HepG2 (cell line): ENCODE data around the gene VGLL4. TPM values are rescaled to one million over a fixed set of nuclear protein-coding genes. Genes with fewer than 3 reads are reported as not detected.

Experiments used
- ARNT ChIP-seq: fragments of 450-650 bp; IDR thresholded peaks from 2 replicates; pipeline ENCODE4 v1.6.1; 2017
- ELF3 ChIP-seq: IDR thresholded peaks from 2 replicates; pipeline ENCODE4 v1.6.1; 2016; ENCODE audit warnings: missing genetic modification reagents, missing compliant biosample characterization
- FIP1L1 ChIP-seq: fragments of 200-400 bp; formaldehyde crosslinking; IDR thresholded peaks from 2 replicates; pipeline ENCODE4 v1.6.1; 2018; ENCODE audit warnings: low read depth, mild to moderate bottlenecking, low read length, moderate library complexity, borderline replicate concordance; ENCODE audit not compliant: insufficient read depth
- KLF9 ChIP-seq: IDR thresholded peaks from 2 replicates; pipeline ENCODE4 v1.6.1; 2016; ENCODE audit warnings: low read depth
- MYC ChIP-seq: sonication (generic); formaldehyde crosslinking; IDR thresholded peaks from 2 replicates; pipeline ENCODE4 v1.9.0; 2021; ENCODE audit warnings: missing genetic modification reagents, borderline replicate concordance
- NR2F1 ChIP-seq, 2 experiments: fragments of 450-650 bp in 1 of 2; formaldehyde crosslinking in 1 of 2; IDR thresholded peaks; 2 replicates each; pipeline versions ENCODE4 v1.5.0 to v1.6.1; 2016 to 2020; ENCODE audit warnings: mild to moderate bottlenecking in 1 of 2, missing compliant biosample characterization in 1 of 2, missing genetic modification reagents in 1 of 2, moderate library complexity in 1 of 2
- POLR2A ChIP-seq, 2 experiments: IDR thresholded peaks; 2 replicates each; pipeline ENCODE4 v1.6.1; 2011; ENCODE audit warnings: low read depth in 2 of 2, low read length in 2 of 2, mild to moderate bottlenecking in 1 of 2, moderate library complexity in 1 of 2; ENCODE audit not compliant: insufficient read depth in 1 of 2
- SETDB1 ChIP-seq: sonication (generic); formaldehyde crosslinking; IDR thresholded peaks from 2 replicates; pipeline ENCODE4 v1.5.1; 2020; ENCODE audit warnings: missing genetic modification reagents, mild to moderate bottlenecking, borderline replicate concordance
- TARDBP ChIP-seq: sonication (generic); formaldehyde crosslinking; IDR thresholded peaks from 2 replicates; pipeline ENCODE4 v1.8.0; 2022; ENCODE audit warnings: mild to moderate bottlenecking, missing genetic modification reagents
- TCF7 ChIP-seq: sonication (generic); IDR thresholded peaks from 2 replicates; pipeline ENCODE4 v1.6.1; 2016; ENCODE audit warnings: antibody characterized with exemption, low read depth
- ZFP36L1 ChIP-seq: sonication (generic); formaldehyde crosslinking; IDR thresholded peaks from 2 replicates; pipeline ENCODE4 v1.8.0; 2022; ENCODE audit warnings: mild to moderate bottlenecking, missing genetic modification reagents, moderate library complexity
- ZFP37 ChIP-seq: sonication (generic); formaldehyde crosslinking; IDR thresholded peaks from 2 replicates; pipeline ENCODE4 v1.4.0; 2020; ENCODE audit warnings: missing genetic modification reagents, borderline replicate concordance
- ZMYM3 ChIP-seq: sonication (generic); formaldehyde crosslinking; IDR thresholded peaks from 2 replicates; pipeline ENCODE4 v1.5.1; 2020; ENCODE audit warnings: mild to moderate bottlenecking, missing genetic modification reagents
- ZNF510 ChIP-seq: sonication (generic); formaldehyde crosslinking; IDR thresholded peaks from 2 replicates; pipeline ENCODE4 v1.4.0; 2020; ENCODE audit warnings: low read depth, mild to moderate bottlenecking, missing genetic modification reagents
- ZNF605 ChIP-seq: sonication (generic); formaldehyde crosslinking; IDR thresholded peaks from 2 replicates; pipeline ENCODE4 v1.8.0; 2022; ENCODE audit warnings: mild to moderate bottlenecking, missing genetic modification reagents
- ZNF839 ChIP-seq: sonication (generic); formaldehyde crosslinking; IDR thresholded peaks from 2 replicates; pipeline ENCODE4 v1.4.0; 2020; ENCODE audit warnings: missing genetic modification reagents, mild to moderate bottlenecking, borderline replicate concordance
- ZNF878 ChIP-seq: sonication (generic); formaldehyde crosslinking; IDR thresholded peaks from 2 replicates; pipeline ENCODE4 v1.8.1; 2023; ENCODE audit warnings: mild to moderate bottlenecking, missing genetic modification reagents, moderate library complexity
- polyA plus RNA-seq, 8 experiments: library from polyadenylated mRNA; depleted of rRNA in 3 of 8; stranded (reverse) in 7 of 8; unstranded in 1 of 8; fragments of >200 nt; fragmentation: Illumina TruSeq in 4 of 8; extraction: Trizol in 4 of 8; gene quantifications; 2 replicates each; pipeline versions ENCODE4 v1.2.1 to v1.2.3, GENCODE V29; 2011 to 2016; ENCODE audit warnings: low read depth in 4 of 8, missing spikeins in 1 of 8, mixed read lengths in 1 of 8; ENCODE audit not compliant: insufficient read depth in 1 of 8
- total RNA-seq, 5 experiments: library from RNA; depleted of rRNA; stranded (reverse); fragments of >200 nt; fragmentation: Illumina TruSeq; extraction: Trizol; gene quantifications; 2 replicates each; pipeline ENCODE4 v1.2.3, GENCODE V29; 2016; ENCODE audit warnings: low read depth in 1 of 5
- TF ChIP-seq, protein P1 (sequence below): sonication (generic); formaldehyde crosslinking; IDR thresholded peaks from 2 replicates; pipeline ENCODE4 v1.4.0; 2020; ENCODE audit warnings: missing genetic modification reagents, mild to moderate bottlenecking, borderline replicate concordance
- TF ChIP-seq, protein P2 (sequence below): sonication (generic); formaldehyde crosslinking; IDR thresholded peaks from 2 replicates; pipeline ENCODE4 v1.4.0; 2020; ENCODE audit warnings: missing genetic modification reagents
- TF ChIP-seq, protein P3 (sequence below): IDR thresholded peaks from 2 replicates; pipeline ENCODE4 v1.6.1; 2012; ENCODE audit warnings: inconsistent platforms

Gene VGLL4
- total and polyA plus RNA-seq, 2 of the 13 experiments (the other 11 are each of a cell fraction or from before 2014, with no cell fraction given) = 23.2 to 39.0 TPM

DNA sequence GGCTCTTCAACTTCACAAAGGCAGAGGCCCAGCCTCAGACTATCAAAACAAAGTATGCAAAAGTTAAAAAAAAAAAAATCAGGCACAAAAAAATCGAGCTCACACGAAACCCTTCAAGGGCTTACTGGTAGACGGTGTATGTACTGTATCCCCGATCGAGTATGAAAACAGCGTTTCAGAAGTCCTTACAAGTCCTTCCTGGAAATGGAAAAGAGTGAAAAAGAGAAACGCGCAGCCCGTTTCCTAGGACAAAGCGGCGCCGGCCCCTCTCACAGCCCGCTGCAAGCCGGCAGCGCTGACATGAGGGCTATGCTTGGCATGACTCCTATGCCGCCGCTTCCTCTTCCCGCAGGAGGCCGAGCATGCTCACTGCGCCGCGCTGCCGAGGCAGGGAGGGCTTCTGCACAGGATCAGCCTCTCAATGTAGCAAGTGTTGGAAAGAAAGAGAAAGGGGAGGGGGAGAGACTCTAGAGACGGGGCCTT lies at the start of gene VGLL4 (continued):
- TF ChIP-seq, protein P1, sequence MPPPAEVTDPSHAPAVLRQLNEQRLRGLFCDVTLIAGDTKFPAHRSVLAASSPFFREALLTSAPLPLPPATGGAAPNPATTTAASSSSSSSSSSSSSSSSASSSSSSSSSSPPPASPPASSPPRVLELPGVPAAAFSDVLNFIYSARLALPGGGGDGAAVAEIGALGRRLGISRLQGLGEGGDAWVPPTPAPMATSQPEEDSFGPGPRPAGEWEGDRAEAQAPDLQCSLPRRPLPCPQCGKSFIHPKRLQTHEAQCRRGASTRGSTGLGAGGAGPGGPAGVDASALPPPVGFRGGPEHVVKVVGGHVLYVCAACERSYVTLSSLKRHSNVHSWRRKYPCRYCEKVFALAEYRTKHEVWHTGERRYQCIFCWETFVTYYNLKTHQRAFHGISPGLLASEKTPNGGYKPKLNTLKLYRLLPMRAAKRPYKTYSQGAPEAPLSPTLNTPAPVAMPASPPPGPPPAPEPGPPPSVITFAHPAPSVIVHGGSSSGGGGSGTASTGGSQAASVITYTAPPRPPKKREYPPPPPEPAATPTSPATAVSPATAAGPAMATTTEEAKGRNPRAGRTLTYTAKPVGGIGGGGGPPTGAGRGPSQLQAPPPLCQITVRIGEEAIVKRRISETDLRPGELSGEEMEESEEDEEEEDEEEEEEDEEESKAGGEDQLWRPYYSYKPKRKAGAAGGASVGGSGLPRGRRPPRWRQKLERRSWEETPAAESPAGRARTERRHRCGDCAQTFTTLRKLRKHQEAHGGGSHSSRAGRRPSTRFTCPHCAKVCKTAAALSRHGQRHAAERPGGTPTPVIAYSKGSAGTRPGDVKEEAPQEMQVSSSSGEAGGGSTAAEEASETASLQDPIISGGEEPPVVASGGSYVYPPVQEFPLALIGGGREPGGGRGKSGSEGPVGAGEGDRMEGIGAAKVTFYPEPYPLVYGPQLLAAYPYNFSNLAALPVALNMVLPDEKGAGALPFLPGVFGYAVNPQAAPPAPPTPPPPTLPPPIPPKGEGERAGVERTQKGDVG = peak; percentile 67; the same call in 1 of the 2 replicates
- TF ChIP-seq ZMYM3 (CRISPR knock-in tag) = peak; percentile 61
- TF ChIP-seq ZNF878 = 0 out of 2 replicates have a peak, but pooled peaks have one; percentile 37
- TF ChIP-seq, protein P2, sequence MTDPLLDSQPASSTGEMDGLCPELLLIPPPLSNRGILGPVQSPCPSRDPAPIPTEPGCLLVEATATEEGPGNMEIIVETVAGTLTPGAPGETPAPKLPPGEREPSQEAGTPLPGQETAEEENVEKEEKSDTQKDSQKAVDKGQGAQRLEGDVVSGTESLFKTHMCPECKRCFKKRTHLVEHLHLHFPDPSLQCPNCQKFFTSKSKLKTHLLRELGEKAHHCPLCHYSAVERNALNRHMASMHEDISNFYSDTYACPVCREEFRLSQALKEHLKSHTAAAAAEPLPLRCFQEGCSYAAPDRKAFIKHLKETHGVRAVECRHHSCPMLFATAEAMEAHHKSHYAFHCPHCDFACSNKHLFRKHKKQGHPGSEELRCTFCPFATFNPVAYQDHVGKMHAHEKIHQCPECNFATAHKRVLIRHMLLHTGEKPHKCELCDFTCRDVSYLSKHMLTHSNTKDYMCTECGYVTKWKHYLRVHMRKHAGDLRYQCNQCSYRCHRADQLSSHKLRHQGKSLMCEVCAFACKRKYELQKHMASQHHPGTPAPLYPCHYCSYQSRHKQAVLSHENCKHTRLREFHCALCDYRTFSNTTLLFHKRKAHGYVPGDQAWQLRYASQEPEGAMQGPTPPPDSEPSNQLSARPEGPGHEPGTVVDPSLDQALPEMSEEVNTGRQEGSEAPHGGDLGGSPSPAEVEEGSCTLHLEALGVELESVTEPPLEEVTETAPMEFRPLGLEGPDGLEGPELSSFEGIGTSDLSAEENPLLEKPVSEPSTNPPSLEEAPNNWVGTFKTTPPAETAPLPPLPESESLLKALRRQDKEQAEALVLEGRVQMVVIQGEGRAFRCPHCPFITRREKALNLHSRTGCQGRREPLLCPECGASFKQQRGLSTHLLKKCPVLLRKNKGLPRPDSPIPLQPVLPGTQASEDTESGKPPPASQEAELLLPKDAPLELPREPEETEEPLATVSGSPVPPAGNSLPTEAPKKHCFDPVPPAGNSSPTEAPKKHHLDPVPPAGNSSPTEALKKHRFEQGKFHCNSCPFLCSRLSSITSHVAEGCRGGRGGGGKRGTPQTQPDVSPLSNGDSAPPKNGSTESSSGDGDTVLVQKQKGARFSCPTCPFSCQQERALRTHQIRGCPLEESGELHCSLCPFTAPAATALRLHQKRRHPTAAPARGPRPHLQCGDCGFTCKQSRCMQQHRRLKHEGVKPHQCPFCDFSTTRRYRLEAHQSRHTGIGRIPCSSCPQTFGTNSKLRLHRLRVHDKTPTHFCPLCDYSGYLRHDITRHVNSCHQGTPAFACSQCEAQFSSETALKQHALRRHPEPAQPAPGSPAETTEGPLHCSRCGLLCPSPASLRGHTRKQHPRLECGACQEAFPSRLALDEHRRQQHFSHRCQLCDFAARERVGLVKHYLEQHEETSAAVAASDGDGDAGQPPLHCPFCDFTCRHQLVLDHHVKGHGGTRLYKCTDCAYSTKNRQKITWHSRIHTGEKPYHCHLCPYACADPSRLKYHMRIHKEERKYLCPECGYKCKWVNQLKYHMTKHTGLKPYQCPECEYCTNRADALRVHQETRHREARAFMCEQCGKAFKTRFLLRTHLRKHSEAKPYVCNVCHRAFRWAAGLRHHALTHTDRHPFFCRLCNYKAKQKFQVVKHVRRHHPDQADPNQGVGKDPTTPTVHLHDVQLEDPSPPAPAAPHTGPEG (CRISPR knock-in tag) = peak; percentile 45; the same call in 1 of the 2 replicates
- TF ChIP-seq ZNF510 = peak; percentile 67; the same call in 1 of the 2 replicates
- TF ChIP-seq, protein P3, sequence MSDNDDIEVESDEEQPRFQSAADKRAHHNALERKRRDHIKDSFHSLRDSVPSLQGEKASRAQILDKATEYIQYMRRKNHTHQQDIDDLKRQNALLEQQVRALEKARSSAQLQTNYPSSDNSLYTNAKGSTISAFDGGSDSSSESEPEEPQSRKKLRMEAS = peak; percentile 86
- peak; percentile 90 for TF ChIP-seq MYC
- no peak for TF ChIP-seq SETDB1
- TF ChIP-seq TARDBP = peak; percentile 53; the same call in 1 of the 2 replicates
- TF ChIP-seq ELF3 = peak; percentile 96
- TF ChIP-seq ZNF839 (CRISPR knock-in tag) = 0 out of 2 replicates have a peak, but pooled peaks have one; percentile 41
- peak; percentile 38; the same call in 1 of the 2 replicates for TF ChIP-seq ZNF605 (CRISPR knock-in tag)
- 0 out of 2 replicates have a peak, but pooled peaks have one; percentile 44 for TF ChIP-seq ZFP37 (CRISPR knock-in tag)
- no peak for TF ChIP-seq ZFP36L1 (CRISPR knock-in tag)
- TF ChIP-seq ARNT = no peak
- 0 out of 2 replicates have a peak, but pooled peaks have one; percentile 60 for TF ChIP-seq FIP1L1
- TF ChIP-seq POLR2A (IDR thresholded peaks at IDR 0.05; ENCODE audit: insufficient read depth in 1 of 2, low read depth in 2 of 2, low read length in 2 of 2) = peak; percentile 63 to 83; a peak in 2 of 4 replicates
- 0 out of 2 replicates have a peak, but pooled peaks have one; percentile 20 for TF ChIP-seq KLF9 (CRISPR knock-in tag)
- 0 out of 4 replicates have a peak, but pooled peaks of 1 of the 2 experiments have one; percentile 13 for TF ChIP-seq NR2F1 (CRISPR knock-in tag; IDR thresholded peaks at IDR 0.05)
- TF ChIP-seq TCF7 = no peak
